Ovary (tissue), 9 donors: ENCODE results near the gene HPCA. TPM values are rescaled to one million over a fixed set of nuclear protein-coding genes. Genes with fewer than 3 reads are reported as not detected.
A peak's percentile ranks its signal among the peaks of the same experiment; 100 is the strongest.

Experiments used
- DNase-seq, 5 donors: peaks; one replicate each; pipeline ENCODE4 v3.0.0-alpha.2; 2019 to 2020
- H3K27ac ChIP-seq, 2 donors: fragments of 200-600 bp; one replicate each; pipeline versions ENCODE4 v1.5.1 to v1.8.0; 2019 to 2022
- H3K27me3 ChIP-seq: fragments of 200-600 bp; one replicate; pipeline ENCODE4 v1.8.0; 2022
- H3K36me3 ChIP-seq: fragments of 200-600 bp; sonication (generic); one replicate; pipeline ENCODE4 v1.5.1; 2019
- H3K4me1 ChIP-seq: one replicate; pipeline ENCODE4 v1.8.1; 2013; ENCODE audit warnings: mild to moderate bottlenecking, moderate library complexity; ENCODE audit not compliant: insufficient read depth
- H3K4me3 ChIP-seq: fragments of 200-600 bp; sonication (generic); one replicate; pipeline ENCODE4 v1.5.1; 2017
- H3K9me3 ChIP-seq, 2 donors: fragments of 200-600 bp in 1 of 2; sonication (generic) in 1 of 2; one replicate each; pipeline versions ENCODE4 v1.5.1 to v1.8.1; 2013 to 2019; ENCODE audit warnings: mild to moderate bottlenecking in 1 of 2, moderate library complexity in 1 of 2
- CTCF ChIP-seq, 3 donors: fragments of 450-650 bp in 2 of 3; fragments of 200-600 bp in 1 of 3; IDR thresholded peaks; one replicate each; pipeline versions ENCODE4 v1.5.1 to v1.8.0; 2016 to 2022; ENCODE audit warnings: antibody characterized with exemption in 3 of 3, mild to moderate bottlenecking in 1 of 3
- EP300 ChIP-seq: sonication (generic); formaldehyde crosslinking; IDR thresholded peaks from one replicate; pipeline ENCODE4 v1.6.1; 2017; ENCODE audit warnings: antibody characterized with exemption
- POLR2A ChIP-seq: fragments of 450-650 bp; IDR thresholded peaks from one replicate; pipeline ENCODE4 v1.6.1; 2017; ENCODE audit warnings: antibody characterized with exemption, mild to moderate bottlenecking, moderate library complexity
- WGBS, 3 donors: extraction: QIAGEN DNeasy Blood & Tissue Kit in 1 of 3; methylation state at CpG; one replicate each; pipeline versions ENCODE4 v1.1.5 to v1.1.7; 2013 to 2017; 5-methylcytosine and 5-hydroxymethylcytosine counted together
- intact Hi-C, 4 donors: fragments of 100-400 bp; cut with DNase I; formaldehyde crosslinking; loops; one replicate each; pipeline versions ENCODE4 v1.11.0 to v1.15.1; 2022 to 2023
- polyA plus RNA-seq, 2 donors: library from polyadenylated mRNA; stranded (reverse); fragments of 200-250 nt in 1 of 2; fragments of 350-450 nt in 1 of 2; fragmentation: Illumina TruSeq in 1 of 2; extraction: RNeasy Lipid Tissue Mini Kit (QIAGEN cat#74804) in 1 of 2; gene quantifications; one replicate each; pipeline ENCODE4 v1.2.3, GENCODE V29; 2013 to 2014
- total RNA-seq, 7 donors: library from RNA; depleted of rRNA in 2 of 7; stranded (reverse); fragments of >200 nt in 2 of 7; fragmentation: NEBNext Ultra II Directional in 3 of 7; extraction: Animal tissue kit (Norgen Biotek cat#: 25700) in 3 of 7; gene quantifications; one replicate each; pipeline versions ENCODE4 v1.1.0 to v1.2.4, GENCODE V29; 2016 to 2023
- donor health status: DM: no; HTN: no; CAD: no; lungs with moderate emphysema.
- donor health status: DM: no; HTN: no; CAD: no.
- donor health status: Bipolar disorder and iron deficiency.
- donor health status: DM: yes; HTN: yes; CAD: no.
- donor health status: DM: no; HTN: no; CAD: no.
- donor health status: DM: yes; HTN: yes; CAD: no.

The HPCA gene
- total and polyA plus RNA-seq, 9 donors: 0.23 to 1.0 (median 0.68) TPM; not detected in 1

- TF ChIP-seq EP300: no peak
- TF ChIP-seq POLR2A: no peak
- TF ChIP-seq CTCF (IDR thresholded peaks at IDR 0.05): no peak
- intact Hi-C loops: no loop called here
- no peaks in the 10 kb centered on the region for H3K27me3 ChIP-seq
- no peaks in the 10 kb centered on the region for H3K4me1 ChIP-seq
- no peak within 1 kb of the TSS for H3K27ac ChIP-seq
- no peaks in the 10 kb centered on the region for H3K36me3 ChIP-seq
- H3K4me3 ChIP-seq: peak within 1 kb of the TSS; percentile 55
- 1 to 3% (median 1%) methylated on average over 27 to 92 of the region's 92 CpGs for whole genome bisulfite sequencing, 3 donors
- DNase-seq: peak; percentile 64 to 80 (median 70)
- H3K9me3 ChIP-seq: no peaks in the 10 kb centered on the region
Measured at GRCh38 chr1:32900956-32901822, 14.9 kb downstream of the HPCA start, which contains the start of gene TMEM54. Gene TMEM54, minus strand, starts transcription at chr1:32901389. Its CDS starts 151 bp downstream, at chr1:32901238.

- TF ChIP-seq CTCF (IDR thresholded peaks at IDR 0.05) (no peak), EP300 (no peak), POLR2A (no peak)
- H3K27ac ChIP-seq: no peak overlapping the region
- H3K4me1 ChIP-seq: no peaks in the 10 kb centered on the region
- H3K27me3 ChIP-seq: no peaks in the 10 kb centered on the region
- no peaks in the 10 kb centered on the region for H3K9me3 ChIP-seq
- DNase-seq: no peak
- H3K4me3 ChIP-seq: peak overlapping the region; percentile 55
- intact Hi-C loops: no loop called here
- H3K36me3 ChIP-seq: no peaks in the 10 kb centered on the region
- WGBS, 3 donors: 25 to 41% (median 31%) methylated on average over 21 to 24 of the region's 24 CpGs
Measured at GRCh38 chr1:32901823-32902534, 15.7 kb downstream of the HPCA start.

GRCh38 chr1:32902535-32902920, 16.2 kb downstream of the HPCA start:
- TF ChIP-seq POLR2A (no peak), EP300 (no peak), CTCF (IDR thresholded peaks at IDR 0.05) (no peak)
- WGBS, 3 donors: 69 to 79% (median 76%) methylated on average over 6 of the region's 6 CpGs
- H3K27ac ChIP-seq: no peak overlapping the region
- H3K36me3 ChIP-seq: no peaks in the 10 kb centered on the region
- intact Hi-C loops: no loop called here
- no peaks in the 10 kb centered on the region for H3K27me3 ChIP-seq
- DNase-seq: peak in 1 of 5 donors; percentile 30
- H3K4me3 ChIP-seq: no peak overlapping the region
- H3K9me3 ChIP-seq: no peaks in the 10 kb centered on the region
- H3K4me1 ChIP-seq: no peaks in the 10 kb centered on the region

GRCh38 chr1:32903991-32904785, 17.9 kb downstream of the HPCA start:
- no peaks in the 10 kb centered on the region for H3K4me1 ChIP-seq
- TF ChIP-seq CTCF (IDR thresholded peaks at IDR 0.05) (no peak), EP300 (no peak), POLR2A (no peak)
- WGBS, 3 donors: 68 to 75% (median 73%) methylated on average over 3 of the region's 3 CpGs
- no peak overlapping the region for H3K4me3 ChIP-seq
- no peaks in the 10 kb centered on the region for H3K36me3 ChIP-seq
- no peaks in the 10 kb centered on the region for H3K9me3 ChIP-seq
- no peak overlapping the region for H3K27ac ChIP-seq
- intact Hi-C loops: no loop called here
- peak in 1 of 5 donors; percentile 17 for DNase-seq
- H3K27me3 ChIP-seq: no peaks in the 10 kb centered on the region
